CD8-positive, alpha-beta memory T cell (primary cell): Measurements from ENCODE around the gene MOV10L1. TPM values are rescaled to one million over a fixed set of nuclear protein-coding genes. Genes with fewer than 3 reads are reported as not detected.

ENCODE experiments used
- CTCF ChIA-PET: fragments of 350-600 bp; sonication (Branson Sonifier 250); formaldehyde crosslinking; loops from one replicate; lab custom pipeline; 2021; ENCODE audit warnings: antibody characterized with exemption; lab: Charles Lee
- POLR2A ChIA-PET: fragments of 350-600 bp; sonication (Branson Sonifier 250); formaldehyde crosslinking; loops from one replicate; lab custom pipeline; 2021; ENCODE audit warnings: antibody characterized with exemption; lab: Charles Lee
- DNase-seq, 5 donors: peaks; one replicate each; pipeline versions ENCODE4 v3.0.0 to v3.0.0-alpha.2; 2020 to 2022; ENCODE audit warnings: mixed read lengths in 1 of 5
- H3K27ac ChIP-seq: one replicate; pipeline ENCODE4 v1.7.0; 2013; ENCODE audit warnings: low read depth, mild to moderate bottlenecking, low read length, moderate library complexity
- H3K27me3 ChIP-seq: 2 replicates; pipeline ENCODE4 v1.7.0; 2013; ENCODE audit warnings: low read length, mild to moderate bottlenecking; ENCODE audit not compliant: insufficient read depth, poor library complexity, severe bottlenecking
- H3K36me3 ChIP-seq: 2 replicates; pipeline ENCODE4 v1.7.0; 2013; ENCODE audit warnings: mild to moderate bottlenecking, low read length, moderate library complexity; ENCODE audit not compliant: insufficient read depth
- H3K4me1 ChIP-seq: 2 replicates; pipeline ENCODE4 v1.7.0; 2013; ENCODE audit warnings: mild to moderate bottlenecking, low read length, moderate library complexity; ENCODE audit not compliant: insufficient read depth
- H3K4me3 ChIP-seq: 2 replicates; pipeline ENCODE4 v1.7.0; 2013; ENCODE audit warnings: mild to moderate bottlenecking, low read length
- H3K9me3 ChIP-seq: 2 replicates; pipeline ENCODE4 v1.7.0; 2013; ENCODE audit warnings: mild to moderate bottlenecking, low read length
- H3K27ac Mint-ChIP-seq, 8 donors: one replicate each; pipeline ENCODE4 v1.8.0; 2020 to 2021; ENCODE audit warnings: mixed read lengths in 8 of 8, mild to moderate bottlenecking in 6 of 8, inconsistent platforms in 3 of 8, moderate library complexity in 3 of 8
- H3K27me3 Mint-ChIP-seq, 2 donors: one replicate each; pipeline ENCODE4 v1.8.0; 2020 to 2021; ENCODE audit warnings: mixed read lengths in 2 of 2, mild to moderate bottlenecking in 1 of 2, moderate library complexity in 1 of 2
- H3K36me3 Mint-ChIP-seq, 3 donors: one replicate each; pipeline ENCODE4 v1.8.0; 2020 to 2021; ENCODE audit warnings: mixed read lengths in 3 of 3, inconsistent platforms in 1 of 3, mild to moderate bottlenecking in 1 of 3
- H3K4me1 Mint-ChIP-seq, 3 donors: one replicate each; pipeline ENCODE4 v1.8.0; 2020 to 2021; ENCODE audit warnings: mixed read lengths in 3 of 3, inconsistent platforms in 1 of 3, mild to moderate bottlenecking in 1 of 3
- H3K4me3 Mint-ChIP-seq, 7 donors: one replicate each; pipeline ENCODE4 v1.8.0; 2020 to 2021; ENCODE audit warnings: mixed read lengths in 7 of 7, mild to moderate bottlenecking in 6 of 7, moderate library complexity in 4 of 7, inconsistent platforms in 2 of 7
- H3K9me3 Mint-ChIP-seq, 5 donors: one replicate each; pipeline ENCODE4 v1.8.0; 2020 to 2022; ENCODE audit warnings: mixed read lengths in 5 of 5, mild to moderate bottlenecking in 3 of 5, moderate library complexity in 2 of 5, inconsistent platforms in 1 of 5
- polyA plus RNA-seq: library from polyadenylated mRNA; unstranded; fragments of 300-500 nt; fragmentation: Illumina TruSeq; gene quantifications from one replicate; pipeline ENCODE4 v1.2.3, GENCODE V29; 2021
- total RNA-seq, 2 experiments: library from RNA; stranded (reverse); gene quantifications; one replicate each; pipeline ENCODE4 v1.2.3, GENCODE V29; 2021

Gene MOV10L1
- total and polyA plus RNA-seq, 3 experiments from 2014 or later: not detected

GRCh38 chr22:50170453-50171318 is 80.9 kb downstream of the MOV10L1 start, which contains the start of gene PANX2:
TSS of gene PANX2 (plus strand) at chr22:50170731. CDS start at chr22:50170731, 0 bp downstream.
- Histone ChIP-seq H3K27ac (no peak within 1 kb of the TSS), H3K27me3 (peaks cover 4% of the 10 kb centered on the region), H3K4me1 (no peaks in the 10 kb centered on the region), H3K36me3 (no peaks in the 10 kb centered on the region), H3K4me3 (no peak within 1 kb of the TSS), H3K9me3 (no peaks in the 10 kb centered on the region)
- H3K27me3 Mint-ChIP-seq: peaks cover 32 to 36% of the 10 kb centered on the region in 2 donors
- DNase-seq: peak in 1 of 5 donors; percentile 49
- CTCF ChIA-PET: no interaction called here
- POLR2A ChIA-PET: no interaction called here
- H3K4me3 Mint-ChIP-seq: peak within 1 kb of the TSS in 6 of 7 donors; percentile 59 to 83 (median 68)
- H3K4me1 Mint-ChIP-seq: peaks cover 0 to 11% (median 5%) of the 10 kb centered on the region in 3 donors
- no peaks in the 10 kb centered on the region for H3K9me3 Mint-ChIP-seq
- H3K27ac Mint-ChIP-seq: peak within 1 kb of the TSS in 1 of 8 donors; percentile 43
- H3K36me3 Mint-ChIP-seq: no peaks in the 10 kb centered on the region

- H3K4me3 Mint-ChIP-seq: peak overlapping the region in 6 of 7 donors; percentile 59 to 83 (median 68)
- H3K36me3 Mint-ChIP-seq: no peaks in the 10 kb centered on the region
- Histone ChIP-seq H3K9me3 (no peaks in the 10 kb centered on the region), H3K27ac (no peak overlapping the region), H3K4me3 (no peak overlapping the region), H3K36me3 (no peaks in the 10 kb centered on the region), H3K4me1 (no peaks in the 10 kb centered on the region), H3K27me3 (peaks cover 4% of the 10 kb centered on the region)
- peaks cover 0 to 11% (median 5%) of the 10 kb centered on the region in 3 donors for H3K4me1 Mint-ChIP-seq
- ChIA-PET POLR2A (no interaction called here), CTCF (no interaction called here)
- peak in 1 of 5 donors; percentile 46 for DNase-seq
- peaks cover 31 to 36% of the 10 kb centered on the region in 2 donors for H3K27me3 Mint-ChIP-seq
- peak overlapping the region in 1 of 8 donors; percentile 43 for H3K27ac Mint-ChIP-seq
- no peaks in the 10 kb centered on the region for H3K9me3 Mint-ChIP-seq
These were observed 81.6 kb downstream of the MOV10L1 start for GRCh38 chr22:50171319-50171964.

- H3K27ac ChIP-seq: no peak overlapping the region
- Mint-ChIP-seq H3K27ac (peak overlapping the region in 1 of 8 donors; percentile 22), H3K4me3 (peak overlapping the region in 4 of 7 donors; percentile 31 to 45 (median 40)), H3K36me3 (no peaks in the 10 kb centered on the region), H3K27me3 (peaks cover 30 to 36% of the 10 kb centered on the region in 2 donors), H3K9me3 (no peaks in the 10 kb centered on the region), H3K4me1 (peaks cover 0 to 11% (median 5%) of the 10 kb centered on the region in 3 donors)
- H3K27me3 ChIP-seq: peaks cover 4% of the 10 kb centered on the region
- no peaks in the 10 kb centered on the region for H3K9me3 ChIP-seq
- no peaks in the 10 kb centered on the region for H3K36me3 ChIP-seq
- no peak for DNase-seq
- POLR2A ChIA-PET: no interaction called here
- CTCF ChIA-PET: no interaction called here
- H3K4me1 ChIP-seq: no peaks in the 10 kb centered on the region
- H3K4me3 ChIP-seq: no peak overlapping the region
These were observed 82.2 kb downstream of the MOV10L1 start for GRCh38 chr22:50171965-50172421.

DNA sequence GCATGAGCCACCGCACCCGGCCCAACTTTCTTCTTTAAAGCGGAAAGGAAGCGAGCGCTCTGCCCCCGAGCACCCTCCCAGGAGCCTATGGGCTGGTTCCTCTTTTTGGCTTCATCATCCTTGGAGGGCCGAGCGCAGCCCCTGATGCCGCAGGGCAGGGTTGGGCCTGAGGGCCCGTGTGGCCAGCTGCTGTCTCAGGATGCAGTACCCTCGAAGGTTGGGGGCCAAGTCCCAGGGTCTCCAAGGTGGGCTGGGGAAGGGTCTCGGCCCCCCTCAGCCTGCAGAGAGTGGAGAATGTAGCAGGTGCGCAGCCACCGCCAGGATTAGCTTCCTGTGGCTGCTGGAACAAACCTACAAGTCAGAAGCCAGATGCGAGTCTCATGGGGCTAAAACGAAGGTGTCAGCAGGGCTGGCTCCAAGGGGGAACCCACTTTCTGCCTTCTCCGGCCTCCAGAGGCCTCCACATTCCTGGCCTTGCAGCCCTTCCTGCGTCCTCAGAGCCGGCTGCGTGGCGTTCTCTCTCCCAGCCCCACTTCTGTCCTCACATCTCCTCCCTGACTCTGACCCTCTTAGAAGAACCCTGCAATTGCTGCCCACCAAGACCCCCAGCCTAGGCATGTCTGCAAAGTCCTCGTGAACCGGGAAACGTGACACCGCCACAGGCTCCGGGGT is 83.6 kb downstream of the MOV10L1 start:
- Mint-ChIP-seq H3K27ac (no peak overlapping the region), H3K27me3 (peaks cover 24 to 27% of the 10 kb centered on the region in 2 donors), H3K4me3 (peak overlapping the region in 1 of 7 donors; percentile 27), H3K9me3 (no peaks in the 10 kb centered on the region), H3K36me3 (no peaks in the 10 kb centered on the region), H3K4me1 (peaks cover 0 to 11% (median 5%) of the 10 kb centered on the region in 3 donors)
- CTCF ChIA-PET: no interaction called here
- Histone ChIP-seq H3K4me1 (no peaks in the 10 kb centered on the region), H3K27me3 (peaks cover 4% of the 10 kb centered on the region), H3K9me3 (no peaks in the 10 kb centered on the region), H3K36me3 (no peaks in the 10 kb centered on the region), H3K27ac (no peak overlapping the region), H3K4me3 (no peak overlapping the region)
- POLR2A ChIA-PET: no interaction called here
- DNase-seq: no peak

- Mint-ChIP-seq H3K4me1 (peaks cover 0 to 9% (median 2%) of the 10 kb centered on the region in 3 donors), H3K36me3 (no peaks in the 10 kb centered on the region), H3K27me3 (peaks cover 21% of the 10 kb centered on the region in 2 donors), H3K27ac (no peak overlapping the region), H3K9me3 (no peaks in the 10 kb centered on the region), H3K4me3 (peak overlapping the region in 1 of 7 donors; percentile 27)
- no peak for DNase-seq
- H3K27me3 ChIP-seq: peaks cover 4% of the 10 kb centered on the region
- no peak overlapping the region for H3K27ac ChIP-seq
- CTCF ChIA-PET: no interaction called here
- H3K36me3 ChIP-seq: no peaks in the 10 kb centered on the region
- H3K4me3 ChIP-seq: no peak overlapping the region
- no peaks in the 10 kb centered on the region for H3K4me1 ChIP-seq
- POLR2A ChIA-PET: no interaction called here
- no peaks in the 10 kb centered on the region for H3K9me3 ChIP-seq
These were observed 84.2 kb downstream of the MOV10L1 start for GRCh38 chr22:50173983-50174355.

GRCh38 chr22:50174382-50175190 is 84.8 kb downstream of the MOV10L1 start:
- Mint-ChIP-seq H3K27me3 (peaks cover 16 to 19% of the 10 kb centered on the region in 2 donors), H3K36me3 (no peaks in the 10 kb centered on the region), H3K4me3 (no peak overlapping the region), H3K4me1 (peaks cover 0 to 6% (median 2%) of the 10 kb centered on the region in 3 donors), H3K27ac (no peak overlapping the region), H3K9me3 (no peaks in the 10 kb centered on the region)
- Histone ChIP-seq H3K9me3 (no peaks in the 10 kb centered on the region), H3K4me1 (no peaks in the 10 kb centered on the region), H3K27me3 (peaks cover 4% of the 10 kb centered on the region), H3K36me3 (no peaks in the 10 kb centered on the region), H3K27ac (no peak overlapping the region), H3K4me3 (no peak overlapping the region)
- peak in 1 of 5 donors; percentile 41 for DNase-seq
- ChIA-PET POLR2A (interaction anchor here (1.0 kb wide), 2 partner anchors 10 to 19 kb away, joined by 3 read pairs; no protein-coding TSS in a partner anchor), CTCF (interaction anchor here (1.0 kb wide), 1 partner anchor 25 kb away, joined by 3 read pairs; no protein-coding TSS in a partner anchor)

DNA sequence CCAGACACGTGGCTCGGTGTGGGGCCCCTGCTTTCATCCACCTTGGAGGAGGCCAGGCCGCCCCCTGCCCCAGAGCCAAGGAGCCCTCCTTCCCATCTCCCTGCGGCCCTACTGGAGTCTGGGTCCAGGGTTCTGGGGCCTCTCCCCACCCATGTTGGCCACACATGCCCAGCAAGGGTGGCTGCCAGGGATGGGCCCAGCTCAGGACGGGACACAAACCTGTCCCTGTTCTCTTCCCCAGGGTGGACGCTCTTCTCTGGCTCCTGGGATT is 85.3 kb downstream of the MOV10L1 start:
- H3K9me3 ChIP-seq: no peaks in the 10 kb centered on the region
- H3K9me3 Mint-ChIP-seq: no peaks in the 10 kb centered on the region
- H3K4me3 ChIP-seq: no peak overlapping the region
- H3K27me3 Mint-ChIP-seq: peaks cover 16 to 23% of the 10 kb centered on the region in 2 donors
- no peak overlapping the region for H3K27ac ChIP-seq
- no peak overlapping the region for H3K27ac Mint-ChIP-seq
- peaks cover 0 to 9% (median 2%) of the 10 kb centered on the region in 3 donors for H3K4me1 Mint-ChIP-seq
- peaks cover 4% of the 10 kb centered on the region for H3K27me3 ChIP-seq
- DNase-seq: no peak
- CTCF ChIA-PET: interaction anchor here (1.0 kb wide), 1 partner anchor 26 kb away, joined by 3 read pairs; no protein-coding TSS in a partner anchor
- no peaks in the 10 kb centered on the region for H3K36me3 Mint-ChIP-seq
- H3K4me3 Mint-ChIP-seq: no peak overlapping the region
- H3K4me1 ChIP-seq: no peaks in the 10 kb centered on the region
- POLR2A ChIA-PET: interaction anchor here (1.0 kb wide), 2 partner anchors 9 to 19 kb away, joined by 3 read pairs; no protein-coding TSS in a partner anchor
- H3K36me3 ChIP-seq: no peaks in the 10 kb centered on the region
